ENCODE results near the gene KRTAP10-7.
"Not testable (repeated sequence)": the region's sequence is repeated elsewhere in the genome, so short reads cannot be mapped to it uniquely, and the experiment has no call there.

The KRTAP10-7 gene

DNA sequence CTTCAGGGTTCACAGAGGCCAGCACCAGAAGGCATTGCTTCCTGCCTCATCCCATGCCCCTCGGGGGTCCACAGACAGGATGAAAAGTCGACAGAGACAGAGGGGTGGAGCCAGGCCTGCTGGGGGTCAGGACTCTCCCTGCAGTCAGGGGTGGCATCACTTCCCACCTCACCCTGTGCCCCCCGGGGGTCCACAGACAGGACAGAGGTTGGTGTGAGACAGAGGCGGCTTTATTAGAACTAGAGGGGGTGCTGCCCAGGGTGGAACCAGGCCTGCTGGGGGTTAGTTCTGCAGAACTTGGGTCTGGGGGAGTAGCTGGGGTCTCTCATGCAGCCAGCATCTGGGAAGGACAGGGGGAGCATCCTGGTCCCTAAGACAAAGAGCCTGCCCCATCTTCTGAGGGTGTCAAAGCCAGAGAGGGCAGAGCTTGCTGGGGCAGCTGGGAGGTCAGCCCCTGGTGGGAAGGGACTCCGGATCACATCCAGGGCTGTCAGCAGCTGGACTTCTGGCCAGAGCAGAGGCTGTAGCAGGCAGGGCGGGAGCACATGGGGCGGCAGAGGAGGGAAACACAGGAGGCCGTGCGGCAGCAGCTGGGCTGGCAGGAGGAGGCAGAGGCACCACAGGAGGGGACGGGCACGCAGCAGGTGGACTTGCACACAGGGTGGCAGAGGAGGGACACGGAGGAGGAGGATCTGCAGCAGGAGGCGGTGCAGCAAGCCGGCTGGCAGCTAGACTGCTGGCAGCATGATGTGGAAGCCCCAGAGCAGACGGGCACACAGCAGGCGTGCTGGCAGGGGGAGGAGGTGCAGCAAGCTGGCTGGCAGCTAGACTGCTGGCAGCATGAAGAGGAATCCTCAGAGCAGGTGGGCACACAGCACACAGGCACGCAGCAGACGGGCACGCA lies 9.2 kb upstream of the KRTAP10-7 start:
- DNase-seq (ENCODE audit: low spot score): peak; percentile 27

DNA sequence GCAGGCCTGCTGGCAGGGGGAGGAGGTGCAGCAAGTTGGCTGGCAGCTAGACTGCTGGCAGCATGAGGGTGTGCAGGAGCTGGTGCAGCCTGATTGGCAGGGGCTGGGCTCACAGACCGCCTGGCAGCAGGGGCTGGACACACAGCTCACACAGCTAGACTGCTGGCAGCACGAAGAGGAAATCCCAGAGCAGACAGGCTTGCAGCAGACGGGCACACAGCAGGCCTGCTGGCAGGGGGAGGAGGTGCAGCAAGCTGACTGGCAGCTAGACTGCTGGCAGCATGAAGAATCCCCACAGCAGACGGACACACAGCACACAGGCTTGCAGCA lies 8.6 kb upstream of the KRTAP10-7 start:
- not testable (repeated sequence) for DNase-seq (ENCODE audit: low spot score)

DNA sequence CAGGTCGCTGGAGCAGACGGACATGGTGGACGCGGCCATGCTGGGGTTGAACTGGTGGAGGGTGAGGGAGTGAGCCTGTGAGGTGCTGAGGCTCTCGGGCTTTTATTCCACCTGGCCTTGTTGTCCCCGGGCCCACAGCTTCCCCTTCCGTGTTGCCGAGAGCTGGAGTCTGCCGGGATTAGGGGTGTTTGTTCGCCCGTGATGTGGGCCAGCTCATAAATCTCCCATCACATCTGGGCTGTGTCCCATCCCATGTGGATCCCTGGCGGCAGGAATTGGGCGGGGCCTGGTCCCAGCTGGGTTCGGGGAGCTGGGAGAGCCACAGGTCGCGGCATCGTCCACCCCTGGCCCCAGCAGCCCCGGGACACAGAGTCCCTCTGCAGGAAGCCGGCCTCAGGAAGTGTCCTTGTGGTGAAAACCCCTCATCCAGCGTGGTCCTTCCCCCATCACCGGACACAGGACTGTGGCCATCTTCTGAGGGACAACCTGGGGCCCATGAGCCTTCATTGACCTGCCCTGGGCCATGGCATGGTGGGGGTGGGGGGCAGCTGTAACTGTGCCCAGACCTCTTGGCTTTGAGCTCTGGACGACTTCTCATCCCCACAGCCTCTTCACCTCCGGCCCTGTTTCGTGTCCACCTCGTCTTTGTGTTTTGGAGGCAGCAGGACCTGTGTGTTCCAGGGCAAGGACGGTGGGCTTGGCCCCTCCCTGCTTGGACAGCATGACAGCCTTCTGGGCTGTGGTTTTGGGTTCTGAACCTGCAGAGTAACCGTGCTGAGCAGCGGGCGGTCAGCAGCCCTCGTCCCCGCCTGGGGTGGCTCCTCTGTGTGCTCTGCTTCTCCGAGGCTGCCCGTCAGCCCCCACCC lies 7.7 kb upstream of the KRTAP10-7 start, which contains the start of gene KRTAP10-6:
Gene KRTAP10-6, minus strand, starts transcription at position 60 of the 866 bp plus-strand sequence. Its CDS starts 21 bp downstream, at position 39.
- DNase-seq (ENCODE audit: low spot score): peak; percentile 43

DNA sequence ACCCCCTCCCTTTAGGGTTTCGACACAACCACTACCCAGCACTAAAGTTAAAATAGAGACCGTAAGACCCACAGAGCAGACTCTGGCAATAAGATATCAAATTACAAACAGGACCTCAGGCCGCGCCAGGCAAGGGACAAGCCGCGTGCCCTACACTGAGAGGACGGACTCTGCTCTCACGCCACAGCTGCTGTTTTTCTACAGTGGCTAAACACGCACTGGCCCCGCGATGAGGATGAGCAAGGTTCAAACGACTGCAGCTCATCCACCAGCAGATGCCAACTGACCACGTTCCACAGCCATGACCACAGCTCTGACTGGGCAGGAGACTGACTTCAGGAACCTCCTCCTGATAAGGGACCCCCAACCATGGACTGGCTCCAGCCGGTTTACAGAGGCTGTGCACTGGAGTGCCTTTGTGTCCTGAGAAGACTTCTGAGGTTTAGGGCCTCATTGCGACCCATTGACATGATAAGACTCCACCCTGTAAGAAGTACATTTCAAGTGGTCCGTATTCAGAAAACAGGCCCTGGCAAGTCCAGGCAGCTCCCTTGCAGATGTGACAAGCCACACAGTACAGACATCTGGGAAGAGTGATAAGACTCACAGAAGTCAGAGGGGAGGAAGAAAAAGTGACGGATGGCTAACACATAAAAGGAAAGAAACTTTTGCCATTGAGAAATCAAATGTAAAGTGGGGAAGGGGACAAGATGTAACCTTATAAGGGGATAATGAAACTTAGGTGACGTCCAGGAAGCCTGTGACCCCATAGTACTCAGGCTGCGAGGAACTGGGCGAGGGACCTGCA lies 6.6 kb upstream of the KRTAP10-7 start:
- DNase-seq (ENCODE audit: low spot score): peak; percentile 44

DNA sequence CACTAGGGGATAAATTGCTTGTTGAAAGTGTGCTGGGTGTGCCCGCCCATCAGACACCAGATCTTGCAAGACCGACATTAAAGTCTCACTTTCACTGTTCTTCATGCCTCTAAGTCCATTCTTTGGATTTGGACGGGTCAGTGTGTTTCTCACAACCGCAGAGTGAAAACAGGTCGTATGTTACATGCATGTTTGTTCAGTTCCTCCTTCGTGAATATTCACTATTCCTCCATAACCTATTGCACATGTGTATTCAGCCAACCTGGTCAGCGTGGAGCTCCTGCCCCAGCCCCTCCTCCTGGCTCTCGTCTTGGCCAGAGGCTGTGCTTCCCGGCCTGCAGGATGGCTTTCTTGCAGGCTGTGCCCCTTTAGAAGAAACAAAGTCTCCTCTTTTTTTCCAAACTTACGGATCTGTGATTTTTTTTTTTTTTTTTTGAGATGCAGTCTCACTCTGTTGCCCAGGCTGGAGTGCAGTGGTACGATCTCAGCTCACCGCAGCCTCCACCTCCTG lies 5.9 kb upstream of the KRTAP10-7 start:
- DNase-seq (ENCODE audit: low spot score): no peak

DNA sequence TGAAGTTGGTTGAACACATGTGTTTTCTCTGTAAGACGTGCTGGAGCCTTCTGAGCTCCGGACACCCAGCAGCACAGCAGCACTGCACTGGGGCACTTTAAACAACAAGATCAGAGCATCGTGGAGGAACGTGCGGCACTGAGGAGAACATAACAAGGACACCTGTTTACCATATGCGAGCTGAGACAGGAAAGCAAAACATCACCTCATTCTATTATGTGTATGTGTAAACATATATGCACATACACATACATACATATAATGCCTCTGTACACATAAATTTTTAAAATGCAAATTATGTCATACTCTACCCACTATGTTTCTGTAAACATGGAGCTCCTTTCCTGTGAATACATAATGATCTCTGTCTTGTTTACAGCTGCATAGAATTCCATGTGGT lies 4.9 kb upstream of the KRTAP10-7 start:
- no peak for DNase-seq (ENCODE audit: low spot score)

DNA sequence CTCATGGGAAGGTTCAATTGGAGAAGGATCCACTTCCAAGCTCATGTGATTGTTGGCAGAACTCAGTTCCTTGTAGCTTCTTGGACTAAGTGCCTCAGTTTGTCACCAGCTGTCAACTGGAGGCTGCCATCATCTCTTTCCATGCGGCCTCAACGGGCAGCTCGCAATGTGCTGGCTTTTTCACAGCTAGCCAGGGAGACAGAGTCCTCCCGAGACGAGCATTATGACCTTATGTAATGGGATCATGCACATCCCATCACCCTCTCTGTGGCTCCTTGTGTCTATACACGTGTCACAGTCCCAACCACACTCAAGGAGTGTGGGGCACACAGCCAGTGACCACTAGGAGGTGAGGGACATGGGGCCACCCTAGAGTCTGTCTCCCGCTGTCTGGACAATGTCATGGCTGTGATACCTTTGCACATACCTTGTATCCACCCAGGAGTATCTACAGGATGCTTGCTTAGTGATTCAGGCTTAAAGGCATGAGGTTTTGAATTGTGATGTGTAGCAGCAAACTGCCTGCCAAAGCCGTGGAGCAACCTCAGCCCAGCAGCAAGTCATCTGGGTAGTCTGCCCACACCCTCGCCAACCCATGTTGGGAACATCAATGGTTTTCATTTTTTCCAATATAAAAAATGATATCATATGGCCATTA lies 4.2 kb upstream of the KRTAP10-7 start:
- DNase-seq (ENCODE audit: low spot score): no peak

DNA sequence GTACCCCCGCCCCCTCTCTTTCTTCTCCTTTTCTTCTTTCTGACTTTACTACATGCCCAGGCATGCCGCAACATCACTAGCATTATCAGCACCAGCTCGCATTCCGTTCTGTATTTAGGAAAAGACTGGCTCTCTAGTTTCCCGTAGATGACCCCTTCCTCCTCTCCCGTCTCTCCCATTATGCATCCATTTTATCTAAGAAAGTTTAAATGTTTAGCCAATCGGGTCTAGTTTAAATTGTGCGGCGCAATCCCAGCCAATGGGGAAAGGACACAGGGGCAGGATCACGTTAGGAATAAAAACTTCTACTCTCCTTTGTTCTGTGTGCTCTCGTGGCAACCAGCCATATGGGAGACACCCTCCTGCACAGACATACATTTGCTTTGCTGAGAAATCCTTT lies 2.3 kb upstream of the KRTAP10-7 start:
- no peak for DNase-seq (ENCODE audit: low spot score)

DNA sequence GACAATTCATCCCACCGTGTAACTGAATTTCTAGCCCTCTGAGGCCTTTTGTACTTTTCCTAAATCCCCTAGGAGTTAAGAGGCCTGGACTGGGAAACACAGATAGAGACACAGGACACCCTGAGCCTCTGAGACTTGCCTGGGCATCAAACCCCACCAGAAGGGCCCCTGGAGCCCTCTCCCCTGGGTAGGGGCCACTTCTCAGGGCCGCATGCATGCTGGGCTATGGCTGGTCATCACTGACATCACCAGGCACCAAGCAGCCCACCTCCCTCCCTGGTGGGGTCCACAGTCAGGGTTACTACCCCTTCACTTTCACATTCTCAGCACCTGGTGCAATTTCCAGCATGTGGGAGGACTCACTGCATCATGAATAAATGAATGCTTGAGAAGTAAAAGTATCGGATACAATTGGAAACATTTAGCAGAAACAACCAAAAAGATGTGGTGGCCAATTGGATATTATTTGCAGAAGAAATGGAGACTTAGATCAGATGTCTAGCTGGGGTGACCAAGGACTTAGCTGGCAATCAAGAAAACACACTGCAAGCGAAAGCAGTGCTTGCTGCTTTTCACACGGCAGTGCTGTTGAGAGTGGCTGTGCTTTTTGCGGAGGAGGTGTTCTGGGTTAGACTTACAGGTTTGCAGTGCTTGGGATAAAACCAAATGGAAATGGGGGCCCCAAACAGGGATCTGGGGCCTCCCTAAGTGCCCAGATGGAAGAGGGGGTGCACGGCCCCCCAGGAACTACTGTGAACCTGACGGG lies 950 bp upstream of the KRTAP10-7 start:
- no peak for DNase-seq (ENCODE audit: low spot score)

DNA sequence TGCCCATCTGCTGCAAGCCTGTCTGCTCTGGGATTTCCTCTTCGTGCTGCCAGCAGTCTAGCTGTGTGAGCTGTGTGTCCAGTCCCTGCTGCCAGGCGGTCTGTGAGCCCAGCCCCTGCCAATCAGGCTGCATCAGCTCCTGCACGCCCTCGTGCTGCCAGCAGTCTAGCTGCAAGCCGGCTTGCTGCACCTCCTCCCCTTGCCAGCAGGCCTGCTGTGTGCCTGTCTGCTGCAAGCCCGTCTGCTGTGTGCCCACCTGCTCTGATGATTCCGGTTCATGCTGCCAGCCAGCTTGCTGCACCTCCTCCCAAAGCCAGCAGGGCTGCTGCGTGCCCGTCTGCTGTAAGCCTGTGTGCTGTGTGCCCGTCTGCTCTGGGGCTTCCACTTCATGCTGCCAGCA lies 694 bp downstream of the KRTAP10-7 start:
- not testable (repeated sequence) for DNase-seq (ENCODE audit: low spot score)

DNA sequence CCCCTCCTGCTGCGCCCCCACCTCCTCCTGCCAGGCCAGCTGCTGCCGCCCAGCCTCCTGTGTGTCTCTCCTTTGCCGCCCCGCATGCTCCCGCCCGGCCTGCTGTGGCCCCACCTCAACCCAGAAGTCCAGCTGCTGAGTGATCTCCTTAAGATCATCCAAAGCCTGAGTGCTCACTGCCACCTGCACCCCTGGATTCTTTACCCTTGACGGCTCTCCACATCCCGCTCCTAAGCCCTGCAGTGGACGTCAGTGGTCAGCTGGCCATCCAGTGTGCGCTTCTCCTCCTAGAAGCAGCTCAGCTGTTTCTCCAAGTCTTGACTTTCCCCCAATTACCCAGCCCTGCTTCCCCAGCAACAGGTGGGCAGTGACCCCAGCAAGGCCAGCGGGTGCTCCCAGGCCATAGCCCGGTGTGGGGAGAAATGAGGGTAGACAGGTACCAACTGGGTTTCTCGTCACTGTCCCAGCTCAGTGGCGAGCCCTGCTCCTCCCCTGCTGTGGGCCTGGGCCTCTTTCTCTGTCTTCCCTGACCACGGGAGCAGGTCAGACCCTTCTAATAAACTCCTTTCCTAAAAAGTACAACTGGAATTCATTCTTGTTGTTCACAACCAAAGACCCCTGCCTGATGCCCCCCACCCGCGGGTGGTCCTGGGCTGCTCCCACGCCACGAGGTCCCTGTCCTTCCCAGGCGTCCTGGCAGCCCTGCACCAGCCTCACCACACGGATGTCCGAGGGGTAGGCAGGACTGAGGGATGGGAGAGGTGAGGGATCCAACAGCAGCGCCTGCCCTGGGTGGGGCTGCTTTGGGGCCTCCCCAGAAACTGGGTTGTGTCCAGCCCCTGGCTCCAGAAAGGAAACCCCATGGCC lies 1.4 kb downstream of the KRTAP10-7 start:
- no peak for DNase-seq (ENCODE audit: low spot score)

DNA sequence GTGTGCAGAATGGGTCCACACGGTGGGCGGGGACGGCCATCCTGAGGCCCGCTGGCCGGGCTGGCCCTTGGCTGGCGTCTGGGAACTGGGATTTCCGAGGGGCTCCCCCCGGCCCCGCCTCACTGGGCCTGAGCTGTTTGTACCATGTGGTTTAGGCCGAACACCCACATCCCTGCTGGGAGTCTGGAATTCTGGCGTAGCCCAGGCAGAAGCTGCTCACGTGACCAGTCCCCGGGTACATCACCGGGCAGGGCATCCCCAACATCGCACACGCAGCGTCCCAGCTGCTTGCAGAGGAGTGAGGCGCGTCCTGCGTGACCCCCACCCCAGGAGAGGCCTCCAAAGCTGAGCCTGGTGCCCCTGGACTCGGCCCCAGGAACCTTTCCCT lies 2.1 kb downstream of the KRTAP10-7 start:
- DNase-seq (ENCODE audit: low spot score): no peak

DNA sequence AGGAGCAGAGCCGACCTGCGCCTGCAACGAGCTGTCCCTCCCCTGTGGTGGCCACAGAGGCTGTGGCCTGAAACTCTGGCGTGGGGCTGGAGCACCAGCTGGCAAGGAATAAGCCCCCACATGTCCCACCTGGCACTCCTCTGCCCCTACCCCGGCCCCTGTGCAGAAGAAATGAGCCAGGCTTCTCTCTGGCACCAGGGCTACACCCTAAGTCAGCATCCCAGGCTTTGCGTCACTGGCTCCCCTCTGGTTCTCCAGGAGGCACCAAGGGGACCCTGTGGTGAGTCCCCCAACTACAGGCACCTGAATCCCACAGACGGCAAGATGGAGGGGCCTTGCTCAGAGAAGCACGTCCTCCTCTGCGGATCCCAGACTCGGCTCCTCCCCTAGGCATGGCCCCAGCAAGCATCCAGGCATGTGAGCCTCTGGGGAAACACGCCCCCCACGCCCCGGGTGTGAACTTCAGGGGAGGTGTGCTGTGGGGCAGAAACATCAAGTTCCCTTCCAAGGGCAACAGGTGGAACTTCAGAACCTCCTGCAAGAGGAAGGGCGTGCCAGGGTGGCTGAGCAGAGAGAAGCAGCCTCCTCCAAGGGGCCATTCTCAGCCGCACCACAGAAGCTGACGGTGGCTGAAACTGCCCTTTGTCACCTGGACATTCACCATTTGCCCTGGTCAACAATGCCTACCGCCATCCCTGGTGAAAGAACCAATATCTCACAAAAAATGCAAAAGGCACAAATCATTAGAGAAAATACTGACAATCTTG lies 2.9 kb downstream of the KRTAP10-7 start:
- DNase-seq (ENCODE audit: low spot score): no peak

DNA sequence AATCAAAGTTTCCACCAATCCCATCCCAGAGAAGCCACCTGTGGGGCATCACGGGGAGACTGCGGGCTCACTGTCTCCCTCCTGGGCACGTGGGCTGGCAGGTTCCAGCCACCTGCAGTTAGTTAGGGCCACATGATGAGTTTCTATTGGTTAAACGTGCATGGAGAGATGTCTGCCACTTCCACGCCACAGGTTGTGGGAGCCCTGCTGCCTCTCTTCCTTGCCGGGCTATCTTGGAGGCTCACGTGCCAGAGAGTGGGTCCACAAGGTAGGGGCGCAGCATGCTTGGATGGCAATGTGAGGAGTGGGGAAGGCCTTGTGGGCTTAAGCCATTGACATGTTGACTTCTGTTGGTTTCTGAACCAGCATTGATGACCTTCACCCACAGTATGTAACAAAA lies 3.5 kb downstream of the KRTAP10-7 start:
- no peak for DNase-seq (ENCODE audit: low spot score)

DNA sequence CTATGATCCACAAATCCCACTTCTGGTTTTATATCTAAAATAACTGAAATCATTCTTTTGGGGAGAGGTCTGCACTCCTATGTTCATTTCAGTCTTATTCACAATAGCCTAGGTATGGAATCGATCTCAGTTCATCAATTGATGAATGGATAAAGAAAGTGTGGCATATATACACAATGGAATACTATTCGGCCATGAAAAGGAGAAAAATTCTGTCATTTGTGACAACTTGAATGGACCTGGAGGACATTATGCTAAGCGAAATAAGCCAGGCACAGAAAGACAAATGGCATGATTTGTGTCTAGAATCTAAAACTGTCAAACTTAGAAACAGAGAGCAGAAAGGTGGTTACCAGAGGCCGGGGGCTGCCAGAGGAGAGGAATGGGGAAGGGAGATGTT lies 6.1 kb downstream of the KRTAP10-7 start:
- no peak for DNase-seq (ENCODE audit: low spot score)

DNA sequence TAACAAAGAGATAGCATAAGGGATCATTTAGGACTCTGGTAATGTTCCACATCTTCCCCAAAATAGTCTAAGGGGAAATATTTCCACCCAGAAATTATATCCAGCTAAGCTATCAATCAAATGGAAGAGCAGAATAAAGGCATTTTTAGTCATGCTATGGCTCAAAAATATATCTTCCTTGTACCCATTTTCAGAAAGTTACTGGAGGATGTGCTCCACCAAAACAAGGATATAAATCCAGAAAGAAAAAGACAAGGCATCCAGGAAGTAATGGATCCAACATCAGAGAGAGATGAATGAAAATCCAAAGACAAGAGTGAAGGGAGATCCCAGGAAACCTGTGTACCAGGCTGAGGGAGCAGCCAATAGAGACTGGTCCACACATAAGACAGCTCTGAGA lies 8.8 kb downstream of the KRTAP10-7 start:
- no peak for DNase-seq (ENCODE audit: low spot score)

DNA sequence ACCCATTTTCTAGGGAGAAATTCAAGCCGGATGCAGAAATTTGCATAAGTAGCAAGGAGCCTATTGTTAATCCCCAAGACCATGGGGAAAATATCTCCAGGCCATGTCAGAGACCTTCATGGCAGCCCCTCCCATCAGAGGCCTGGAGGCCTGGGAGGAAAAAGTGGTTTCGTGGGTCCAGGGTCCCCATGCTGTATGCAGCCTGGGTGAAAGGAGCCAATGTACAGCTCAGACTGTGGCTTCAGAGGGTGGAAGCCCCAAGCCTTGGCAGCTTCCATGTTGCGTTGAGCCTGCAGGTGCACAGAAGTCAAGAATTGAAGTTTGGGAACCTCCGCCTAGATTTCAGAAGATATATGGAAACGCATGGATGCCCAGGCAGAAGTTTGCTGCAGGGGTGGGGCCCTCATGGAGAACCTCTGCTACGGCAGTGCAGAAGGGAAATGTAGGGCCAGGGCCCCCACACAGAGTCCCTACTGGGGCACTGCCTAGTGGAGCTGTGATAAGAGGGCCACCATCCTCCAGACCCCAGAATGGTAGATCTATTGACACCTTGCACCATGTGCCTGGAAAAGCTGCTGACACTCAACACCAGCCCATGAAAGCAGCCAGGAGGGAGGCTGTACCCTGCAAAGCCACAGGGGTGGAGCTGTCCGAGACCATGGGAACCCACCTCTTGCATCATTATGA lies 9.9 kb downstream of the KRTAP10-7 start:
- DNase-seq (ENCODE audit: low spot score): not testable (repeated sequence)

DNA sequence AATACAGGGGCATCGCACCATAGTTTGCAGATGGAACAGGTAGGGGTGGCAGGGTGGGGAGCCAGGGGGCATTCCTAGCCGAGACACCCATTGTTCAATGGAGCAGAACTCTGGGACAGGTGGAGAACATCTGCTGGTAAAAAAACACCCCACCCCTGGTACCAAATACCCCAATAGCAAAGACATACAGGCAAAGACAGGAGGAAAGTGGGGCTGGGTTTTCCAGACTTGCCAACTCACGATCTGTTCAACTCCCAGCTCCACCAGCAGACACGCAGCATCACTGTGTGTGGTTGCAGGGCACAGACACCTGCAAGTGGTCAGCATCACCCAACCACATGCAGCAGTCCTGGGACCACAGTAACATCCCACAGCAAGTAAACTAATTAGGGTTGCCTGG lies 11.2 kb downstream of the KRTAP10-7 start:
- no peak for DNase-seq (ENCODE audit: low spot score)

Measured in ecto neural progenitor cell (in vitro differentiated cells).